ENCODE results near the gene PERM1. TPM values are rescaled to one million over a fixed set of nuclear protein-coding genes. Genes with fewer than 3 reads are reported as not detected.
A peak's percentile ranks its signal among the peaks of the same experiment; 100 is the strongest.

PERM1 gene
- total and polyA plus RNA-seq, 2 of the 13 experiments (the other 11 are each of a cell fraction or from before 2014, with no cell fraction given) = 0.04 to 0.29 TPM

GRCh38 chr1:983798-984475 lies 2.0 kb upstream of the PERM1 start:
- intact Hi-C loops (cut with micrococcal nuclease; ENCODE audit: unreplicated experiment) = no loop called here
- no peak for FAIRE-seq
- no peak for DNase-seq (ENCODE audit: low spot score)
- Histone ChIP-seq H3K9ac (ENCODE audit: insufficient read depth, low read depth, low read length) (no peak overlapping the region), H3K27me3 (ENCODE audit: control insufficient read depth in 1 of 2, insufficient read depth in 2 of 2, low read length in 2 of 2) (peaks cover 22 to 61% of the 10 kb centered on the region in 2 experiments), H3K4me1 (ENCODE audit: insufficient read depth, low read length) (peaks cover 45% of the 10 kb centered on the region), H3K9me3 (ENCODE audit: low read length) (no peaks in the 10 kb centered on the region), H4K20me1 (ENCODE audit: insufficient read depth, low read length) (no peaks in the 10 kb centered on the region), H3K27ac (ENCODE audit: extremely low read length, insufficient read depth, low read length) (no peak overlapping the region), H2AFZ (ENCODE audit: low read length) (no peak overlapping the region), H3K4me2 (ENCODE audit: low read depth, low read length) (peak overlapping the region; percentile 45; the same call in 1 of the 2 replicates), H3K36me3 (replicated peaks in 1 of 2; ENCODE audit: control insufficient read depth in 1 of 2, insufficient read depth in 2 of 2, low read length in 2 of 2) (no peaks in the 10 kb centered on the region), H3K4me3 (replicated peaks in 1 of 3; ENCODE audit: insufficient read depth in 1 of 3, low read depth in 2 of 3, low read length in 3 of 3) (peak overlapping the region in 1 of 3 experiments; percentile 37; a peak in 1 of 6 replicates), H3K79me2 (ENCODE audit: insufficient read depth, low read length) (no peaks in the 10 kb centered on the region)
- POLR2A ChIA-PET = interaction anchor here (0.8 to 1.3 kb wide), 3 partner anchors 17 to 141 kb away, joined by 3 read pairs; partner anchors contain the start of gene PLEKHN1
- WGBS (ENCODE audit: low lambda C conversion rate) = 7% methylated on average over 10 of the region's 29 CpGs
- no TSS peak for BruUV-seq (replicated peaks)
- in situ Hi-C loops (cut with HindIII; ENCODE audit: extremely low pct_ligation_motif_present, low pct_unique_long_range_greater_than_20kb) = no loop called here
- CTCF ChIA-PET (ENCODE audit: low intra/inter-chr PET ratio, low total read pairs) = interaction anchor here (1.6 to 2.4 kb wide), 2 partner anchors 17 to 80 kb away, joined by 5 to 8 read pairs; no protein-coding TSS in a partner anchor
- ATAC-seq = peak; percentile 28; the same call in 2 of the 3 replicates
- no peak for TF ChIP-seq ZMYM4 (CRISPR knock-in tag; IDR thresholded peaks at IDR 0.05)
- TF ChIP-seq MLXIP (CRISPR knock-in tag; IDR thresholded peaks at IDR 0.05; ENCODE audit: borderline replicate concordance) = no peak
- TF ChIP-seq SMARCE1 (IDR thresholded peaks at IDR 0.05; ENCODE audit: borderline replicate concordance) = no peak
- TF ChIP-seq ZNF543 (CRISPR knock-in tag; IDR thresholded peaks at IDR 0.05) = no peak
- TF ChIP-seq ZNF432 (CRISPR knock-in tag; IDR thresholded peaks at IDR 0.05; ENCODE audit: borderline replicate concordance) = no peak
- TF ChIP-seq MNT (IDR thresholded peaks at IDR 0.05) = peak; percentile 69
- 0 out of 2 replicates have a peak, but pooled peaks have one; percentile 23 for TF ChIP-seq NRL (CRISPR knock-in tag; IDR thresholded peaks at IDR 0.05; ENCODE audit: borderline replicate concordance)
- no peak for TF ChIP-seq RNF2 (conservative IDR thresholded peaks at IDR 0.05; ENCODE audit: low read depth)
- TF ChIP-seq NFAT5 (CRISPR knock-in tag; IDR thresholded peaks at IDR 0.05) = no peak
